Forelimb muscle (tissue), 1 donor: ENCODE data around the gene GPR161. TPM values are rescaled to one million over a fixed set of nuclear protein-coding genes. Genes with fewer than 3 reads are reported as not detected.
"Not testable (repeated sequence)": the region's sequence is repeated elsewhere in the genome, so short reads cannot be mapped to it uniquely, and the experiment has no call there.

Experiments used
- DNase-seq: peaks from one replicate; pipeline ENCODE4 v3.0.0-alpha.2; 2013; ENCODE audit warnings: low read depth
- polyA plus RNA-seq: library from polyadenylated mRNA; unstranded; fragments of 120-200 nt; gene quantifications from one replicate; pipeline ENCODE4 v1.2.1, GENCODE V29; 2013; ENCODE audit not compliant: insufficient read length

GPR161 gene
- polyA plus RNA-seq, 1 donor, result 10.8 TPM

GRCh38 chr1:168087696-168088095 lies 49.0 kb downstream of the GPR161 start:
- no peak for DNase-seq

DNA sequence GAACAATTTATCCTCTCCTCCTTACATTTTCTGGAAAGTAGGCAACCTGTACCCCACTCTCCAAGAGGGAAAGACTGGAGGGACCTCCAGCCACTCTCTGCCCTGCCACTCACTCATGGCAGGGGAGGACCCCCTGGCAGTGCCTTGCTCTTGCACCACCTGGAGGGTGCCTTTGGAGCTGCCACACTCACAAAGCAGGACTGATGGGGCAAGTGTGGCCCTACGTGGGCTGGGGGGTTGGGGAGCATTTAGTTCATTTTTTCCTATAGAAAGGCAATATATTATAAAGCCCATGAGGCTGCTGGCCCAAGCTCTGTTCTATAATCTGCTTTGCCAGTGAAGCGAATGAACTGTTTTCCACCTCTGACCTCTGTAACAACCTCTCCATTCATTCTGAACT lies 50.3 kb downstream of the GPR161 start:
- no peak for DNase-seq

DNA sequence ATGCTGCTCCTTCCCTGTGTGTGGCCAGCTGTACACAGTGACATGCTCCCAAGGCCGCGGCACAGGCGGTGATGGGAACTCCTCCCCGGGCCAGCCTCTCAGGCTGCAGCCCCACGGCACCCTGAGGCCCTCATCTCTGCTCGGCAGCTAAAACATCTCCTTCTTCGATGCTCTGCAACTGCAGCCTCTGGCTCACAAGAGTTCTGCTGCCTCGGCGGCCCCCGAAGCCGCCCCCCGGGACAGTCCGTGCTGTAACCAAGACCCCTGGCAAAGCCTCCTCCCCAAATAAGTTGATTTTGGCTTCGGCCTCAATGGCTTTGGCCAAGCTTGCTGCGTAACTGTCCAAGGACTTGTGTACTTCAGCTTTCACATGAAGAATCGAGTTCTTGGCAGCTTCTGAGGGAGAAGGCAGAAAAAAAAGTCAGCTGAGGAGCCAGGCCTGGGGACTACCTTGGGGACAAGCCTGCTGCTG lies 51.3 kb downstream of the GPR161 start:
- peak; percentile 19 for DNase-seq

GRCh38 chr1:168084396-168085231 lies 52.1 kb downstream of the GPR161 start:
- DNase-seq, result no peak

GRCh38 chr1:168083456-168084325 lies 53.0 kb downstream of the GPR161 start:
- no peak for DNase-seq

DNA sequence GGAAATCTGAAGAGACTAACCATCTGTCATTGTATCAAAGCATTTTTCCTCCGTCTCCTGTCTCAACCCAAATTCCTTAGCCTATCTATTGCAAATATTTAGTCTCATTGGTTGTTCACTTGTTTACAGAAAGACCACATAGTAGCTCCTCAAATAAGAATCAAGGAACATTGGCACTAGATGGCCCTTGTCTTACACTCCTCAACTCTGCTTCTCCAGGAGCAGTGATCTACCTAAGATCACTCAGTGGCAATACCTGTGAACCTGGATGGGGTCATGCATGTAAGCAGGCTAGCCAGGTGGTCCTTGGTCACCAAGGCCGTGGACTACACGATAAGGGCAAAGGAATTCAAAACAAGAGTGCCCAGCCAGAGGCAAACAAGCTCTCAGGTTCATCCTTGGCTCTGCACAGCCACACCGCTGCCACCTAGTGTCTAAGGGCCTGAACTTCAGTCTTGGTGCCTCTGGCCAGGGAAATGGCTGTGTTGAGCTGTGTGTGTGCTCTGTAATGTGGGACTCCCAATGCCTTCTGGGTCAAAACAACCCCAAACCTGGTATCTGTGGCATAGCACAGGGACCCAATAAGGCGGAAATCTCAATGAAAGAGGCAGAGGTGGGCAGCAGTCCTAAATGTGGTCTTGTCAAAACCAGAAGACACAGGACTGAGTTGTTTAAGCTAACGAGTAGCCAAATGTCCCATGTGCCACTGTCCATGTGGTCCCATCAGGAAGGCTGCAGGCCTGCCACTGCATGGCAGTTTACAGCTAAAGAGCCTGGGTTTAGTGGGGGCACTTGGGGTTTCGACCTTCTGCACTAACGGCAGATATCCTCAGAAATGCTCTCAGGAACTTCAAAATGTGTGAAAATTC lies 54.5 kb downstream of the GPR161 start:
- DNase-seq, result no peak

GRCh38 chr1:168081373-168082007 lies 55.2 kb downstream of the GPR161 start:
- DNase-seq, result no peak

- DNase-seq, result no peak
Measured at GRCh38 chr1:168079761-168080160, 57.0 kb downstream of the GPR161 start.

DNA sequence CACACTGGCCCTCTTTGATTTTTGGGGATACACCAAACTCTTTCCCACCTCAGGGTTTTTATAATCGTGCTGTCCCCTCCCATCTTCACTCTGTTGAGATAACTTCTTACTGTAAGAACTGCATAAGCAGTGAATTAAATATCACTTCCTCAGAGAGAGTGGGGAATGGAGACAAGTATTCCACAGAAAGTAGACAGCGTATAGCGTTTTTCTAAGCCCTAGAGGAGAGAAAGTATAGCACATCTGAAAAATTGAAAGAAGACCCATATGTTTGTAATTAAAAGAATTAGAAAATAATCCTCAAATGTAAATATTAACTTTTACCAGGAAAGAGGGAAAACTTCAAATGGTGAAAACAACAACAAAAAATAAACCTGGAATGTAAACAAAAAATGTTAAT lies 67.3 kb downstream of the GPR161 start:
- DNase-seq, result no peak

GRCh38 chr1:168065506-168065905 lies 71.2 kb downstream of the GPR161 start:
- DNase-seq, result no peak

DNA sequence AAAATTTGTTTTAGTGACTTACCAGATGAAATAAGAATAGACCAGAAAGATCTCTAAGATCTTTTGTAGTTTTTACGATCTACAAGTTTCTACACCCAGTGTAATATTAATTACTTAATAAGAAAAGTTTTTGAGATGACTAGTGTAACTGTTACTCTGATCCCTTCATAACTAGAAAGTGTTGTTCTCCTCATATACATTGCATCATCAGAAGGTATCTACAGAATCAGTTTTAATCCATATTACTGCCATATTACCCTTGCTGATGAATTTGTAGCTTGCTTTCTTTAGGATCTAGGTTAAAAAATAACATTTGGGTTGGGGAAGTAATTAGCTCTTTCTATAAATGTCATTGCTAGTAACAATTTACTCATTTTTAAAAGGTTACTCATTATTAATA lies 72.5 kb downstream of the GPR161 start:
- no peak for DNase-seq

- DNase-seq, result no peak
Measured at GRCh38 chr1:168057921-168058320, 78.8 kb downstream of the GPR161 start.

- no peak for DNase-seq
Measured at GRCh38 chr1:168057355-168057754, 79.4 kb downstream of the GPR161 start.

DNA sequence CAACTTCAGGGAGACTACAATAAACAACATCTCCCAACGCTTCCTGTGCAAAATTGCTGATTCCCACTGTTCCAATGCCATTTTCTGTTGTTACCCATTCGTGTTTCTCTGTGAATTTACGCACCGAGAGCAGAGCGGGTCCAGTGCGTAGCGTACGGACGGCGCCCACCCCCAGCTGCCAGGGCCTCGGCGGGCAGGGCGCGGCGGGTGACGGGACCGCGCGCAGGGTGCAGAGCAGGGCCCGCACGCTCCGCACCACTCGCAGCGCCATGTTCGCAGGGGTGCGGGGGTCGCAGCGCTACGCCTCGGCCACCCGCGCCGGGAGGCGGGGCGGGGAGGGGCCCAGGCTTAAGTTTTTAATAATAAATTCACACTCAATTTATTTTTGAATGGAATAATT lies 80.6 kb downstream of the GPR161 start:
- not testable (repeated sequence) for DNase-seq

- DNase-seq, result no peak
Measured at GRCh38 chr1:168054117-168054516, 82.6 kb downstream of the GPR161 start.

GRCh38 chr1:168053681-168054080 lies 83.0 kb downstream of the GPR161 start:
- DNase-seq, result no peak

- no peak for DNase-seq
Measured at GRCh38 chr1:168050880-168051279, 85.8 kb downstream of the GPR161 start.

GRCh38 chr1:168050307-168050706 lies 86.4 kb downstream of the GPR161 start:
- no peak for DNase-seq

GRCh38 chr1:168045311-168045710 lies 91.4 kb downstream of the GPR161 start:
- DNase-seq, result no peak

- DNase-seq, result no peak
Measured at GRCh38 chr1:168042362-168042761, 94.4 kb downstream of the GPR161 start.

DNA sequence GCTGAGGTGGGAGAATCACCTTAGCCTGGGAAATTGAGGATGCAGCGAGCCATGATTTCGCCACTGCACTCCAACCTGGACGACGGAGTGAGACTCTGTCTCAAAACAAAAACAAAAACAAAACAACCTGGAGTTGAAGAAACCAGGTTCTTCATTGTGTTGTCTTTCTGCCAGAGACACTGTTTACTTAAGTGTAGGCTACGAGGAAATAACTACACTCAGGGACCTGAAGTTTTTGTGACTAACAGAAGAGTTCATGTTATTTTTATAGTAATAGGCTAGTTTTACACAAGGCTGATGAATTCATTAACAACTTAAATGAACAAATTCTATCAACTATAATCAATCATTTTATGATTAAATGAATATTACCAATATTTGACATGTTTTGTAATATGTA lies 101.4 kb downstream of the GPR161 start:
- no peak for DNase-seq
